Vagina (tissue), 2 donors: ENCODE results near the gene GRB7.

Experiments
- POLR2A ChIP-seq, 2 donors: fragments of 450-650 bp; IDR thresholded peaks; one replicate each; pipeline ENCODE4 v1.6.1; 2017; ENCODE audit warnings: antibody characterized with exemption in 2 of 2, mild to moderate bottlenecking in 2 of 2, moderate library complexity in 2 of 2
- POLR2AphosphoS5 ChIP-seq, 2 donors: sonication (generic); formaldehyde crosslinking; IDR thresholded peaks; one replicate each; pipeline ENCODE4 v1.9.0; 2017; ENCODE audit warnings: antibody characterized with exemption in 2 of 2, mild to moderate bottlenecking in 2 of 2, low read depth in 1 of 2; ENCODE audit not compliant: insufficient read depth in 1 of 2
- TF ChIP-seq, protein P1 (sequence below), 3 experiments: fragments of 450-650 bp in 2 of 3; fragments of 200-600 bp in 1 of 3; sonication (generic) in 1 of 3; IDR thresholded peaks; one replicate each; pipeline ENCODE4 v1.5.1; 2017 to 2019; ENCODE audit warnings: antibody characterized with exemption in 3 of 3, mild to moderate bottlenecking in 2 of 3, moderate library complexity in 2 of 3

DNA sequence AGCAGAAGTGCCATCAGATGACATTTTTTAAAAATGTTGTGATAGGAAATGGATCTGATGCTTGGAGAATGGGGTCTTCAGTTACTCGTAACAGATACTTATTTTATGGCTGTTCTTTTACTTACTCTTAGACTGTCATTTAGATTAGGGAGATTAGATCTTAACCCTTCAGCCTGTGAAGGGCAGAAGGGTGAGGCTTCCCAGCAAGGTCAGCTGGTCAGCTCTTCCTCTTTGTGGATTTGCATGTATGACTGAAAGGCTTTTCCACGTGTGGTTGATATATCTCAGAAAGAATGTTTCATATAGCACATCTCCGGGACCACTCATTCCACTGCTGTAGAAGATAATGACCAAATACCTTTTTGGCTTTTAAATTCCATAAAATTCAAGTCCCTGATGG lies 27.4 kb downstream of the GRB7 start:
- no peak for TF ChIP-seq POLR2AphosphoS5 (IDR thresholded peaks at IDR 0.05; ENCODE audit: insufficient read depth in 1 of 2, low read depth in 1 of 2)
- TF ChIP-seq, protein P1, sequence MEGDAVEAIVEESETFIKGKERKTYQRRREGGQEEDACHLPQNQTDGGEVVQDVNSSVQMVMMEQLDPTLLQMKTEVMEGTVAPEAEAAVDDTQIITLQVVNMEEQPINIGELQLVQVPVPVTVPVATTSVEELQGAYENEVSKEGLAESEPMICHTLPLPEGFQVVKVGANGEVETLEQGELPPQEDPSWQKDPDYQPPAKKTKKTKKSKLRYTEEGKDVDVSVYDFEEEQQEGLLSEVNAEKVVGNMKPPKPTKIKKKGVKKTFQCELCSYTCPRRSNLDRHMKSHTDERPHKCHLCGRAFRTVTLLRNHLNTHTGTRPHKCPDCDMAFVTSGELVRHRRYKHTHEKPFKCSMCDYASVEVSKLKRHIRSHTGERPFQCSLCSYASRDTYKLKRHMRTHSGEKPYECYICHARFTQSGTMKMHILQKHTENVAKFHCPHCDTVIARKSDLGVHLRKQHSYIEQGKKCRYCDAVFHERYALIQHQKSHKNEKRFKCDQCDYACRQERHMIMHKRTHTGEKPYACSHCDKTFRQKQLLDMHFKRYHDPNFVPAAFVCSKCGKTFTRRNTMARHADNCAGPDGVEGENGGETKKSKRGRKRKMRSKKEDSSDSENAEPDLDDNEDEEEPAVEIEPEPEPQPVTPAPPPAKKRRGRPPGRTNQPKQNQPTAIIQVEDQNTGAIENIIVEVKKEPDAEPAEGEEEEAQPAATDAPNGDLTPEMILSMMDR (IDR thresholded peaks at IDR 0.05): no peak
- TF ChIP-seq POLR2A (IDR thresholded peaks at IDR 0.05): no peak
